Loucy (cell line): ENCODE measurements around the gene GBA2.
A peak's percentile ranks its signal among the peaks of the same experiment; 100 is the strongest.

Experiments used
- H2AFZ ChIP-seq: fragments of 200-600 bp; sonication (generic); 2 replicates; pipeline ENCODE4 v1.6.0; 2016; ENCODE audit warnings: antibody characterized with exemption, mild to moderate bottlenecking, low read length, moderate library complexity
- H3F3A ChIP-seq: fragments of 200-600 bp; 2 replicates; pipeline ENCODE4 v1.6.0; 2016; ENCODE audit warnings: antibody characterized with exemption, low read depth, mild to moderate bottlenecking
- H3K27me3 ChIP-seq: fragments of 200-600 bp; sonication (generic); 2 replicates; pipeline ENCODE4 v1.6.1; 2014; ENCODE audit warnings: low read length, mild to moderate bottlenecking; ENCODE audit not compliant: insufficient read depth, poor library complexity, severe bottlenecking
- H3K36me3 ChIP-seq: fragments of 200-600 bp; sonication (generic); 2 replicates; pipeline ENCODE4 v1.6.1; 2016; ENCODE audit warnings: low read length; ENCODE audit not compliant: insufficient read depth
- H3K4me1 ChIP-seq: fragments of 200-600 bp; sonication (generic); 2 replicates; pipeline ENCODE4 v1.5.1; 2014; ENCODE audit warnings: low read length, mild to moderate bottlenecking; ENCODE audit not compliant: insufficient read depth, poor library complexity, severe bottlenecking
- H3K4me2 ChIP-seq: fragments of 200-600 bp; sonication (generic); 2 replicates; pipeline ENCODE4 v1.6.0; 2014; ENCODE audit warnings: antibody characterized with exemption, low read length, low read depth, mild to moderate bottlenecking; ENCODE audit not compliant: poor library complexity, severe bottlenecking
- H3K4me3 ChIP-seq: fragments of 200-600 bp; sonication (generic); 2 replicates; pipeline ENCODE4 v1.5.1; 2014; ENCODE audit warnings: low read length, mild to moderate bottlenecking, mixed read lengths; ENCODE audit not compliant: poor library complexity, severe bottlenecking
- H3K79me2 ChIP-seq: fragments of 200-600 bp; sonication (generic); 2 replicates; pipeline ENCODE4 v1.6.1; 2014; ENCODE audit warnings: low read length; ENCODE audit not compliant: insufficient read depth
- H3K9ac ChIP-seq: fragments of 200-600 bp; sonication (generic); 2 replicates; pipeline ENCODE4 v1.6.0; 2014; ENCODE audit warnings: mild to moderate bottlenecking, low read depth, low read length, moderate library complexity; ENCODE audit not compliant: poor library complexity, severe bottlenecking
- H3K9me2 ChIP-seq: fragments of 200-600 bp; sonication (generic); replicated peaks from 2 replicates; pipeline ENCODE4 v1.6.1; 2016; ENCODE audit warnings: low read depth, low read length, mixed read lengths
- H3K9me3 ChIP-seq: fragments of 200-600 bp; sonication (generic); 2 replicates; pipeline ENCODE4 v1.6.1; 2014; ENCODE audit warnings: mild to moderate bottlenecking, antibody characterized with exemption, low read length, low read depth; ENCODE audit not compliant: insufficient read depth
- H4K20me1 ChIP-seq: fragments of 200-600 bp; sonication (generic); 2 replicates; pipeline ENCODE4 v1.6.0; 2014; ENCODE audit warnings: antibody characterized with exemption, low read length, mild to moderate bottlenecking; ENCODE audit not compliant: insufficient read depth, poor library complexity, severe bottlenecking
- CTCF ChIP-seq: fragments of 200-600 bp; sonication (generic); conservative IDR thresholded peaks from 2 replicates; pipeline ENCODE4 v1.5.1; 2014; ENCODE audit warnings: mild to moderate bottlenecking, antibody characterized with exemption, low read length
- EZH2phosphoT487 ChIP-seq: fragments of 200-600 bp; IDR thresholded peaks from 2 replicates; pipeline ENCODE4 v1.6.1; 2018; ENCODE audit warnings: antibody characterized with exemption, mild to moderate bottlenecking, moderate library complexity, borderline replicate concordance

The GBA2 gene

DNA sequence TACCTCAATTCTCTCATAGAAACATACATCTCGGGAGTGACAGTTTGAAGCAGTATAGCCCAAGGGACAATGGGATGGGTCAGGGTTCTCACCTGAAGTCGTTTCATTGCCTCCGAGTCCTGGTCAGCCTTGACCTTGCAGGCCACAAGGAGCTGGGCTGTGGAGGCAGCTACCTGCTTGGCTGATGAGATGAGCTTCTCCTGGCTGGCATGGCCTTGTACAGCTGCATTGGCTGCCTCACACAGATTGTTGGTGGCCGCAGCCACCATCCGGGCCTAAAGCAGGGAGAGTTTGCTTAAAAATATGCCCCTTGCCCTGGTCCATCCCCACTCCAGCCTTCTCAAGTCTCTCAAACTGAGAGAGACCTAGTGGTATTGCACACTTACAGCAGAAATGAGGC is 50.8 kb downstream of the GBA2 start:
- no peak overlapping the region for H3K4me3 ChIP-seq
- H3K4me2 ChIP-seq: no peak overlapping the region
- H3K36me3 ChIP-seq: peaks cover 68% of the 10 kb centered on the region
- no peaks in the 10 kb centered on the region for H3K79me2 ChIP-seq
- no peaks in the 10 kb centered on the region for H3K9me3 ChIP-seq
- H4K20me1 ChIP-seq: no peaks in the 10 kb centered on the region
- H3K9ac ChIP-seq: no peak overlapping the region
- H3K27me3 ChIP-seq: no peaks in the 10 kb centered on the region
- no peak overlapping the region for H2AFZ ChIP-seq
- H3F3A ChIP-seq: no peaks in the 10 kb centered on the region
- H3K9me2 ChIP-seq: no peaks in the 10 kb centered on the region
- no peaks in the 10 kb centered on the region for H3K4me1 ChIP-seq
- TF ChIP-seq CTCF (no peak), EZH2phosphoT487 (no peak)

GRCh38 chr9:35697486-35697885 is 51.5 kb downstream of the GBA2 start:
- no peaks in the 10 kb centered on the region for H3K9me3 ChIP-seq
- no peak overlapping the region for H3K4me3 ChIP-seq
- H3K9ac ChIP-seq: no peak overlapping the region
- no peaks in the 10 kb centered on the region for H3F3A ChIP-seq
- no peaks in the 10 kb centered on the region for H3K27me3 ChIP-seq
- no peaks in the 10 kb centered on the region for H3K9me2 ChIP-seq
- no peaks in the 10 kb centered on the region for H3K4me1 ChIP-seq
- TF ChIP-seq EZH2phosphoT487 (no peak), CTCF (no peak)
- peaks cover 61% of the 10 kb centered on the region; the same call in 1 of the 2 replicates for H3K36me3 ChIP-seq
- no peak overlapping the region for H2AFZ ChIP-seq
- H4K20me1 ChIP-seq: no peaks in the 10 kb centered on the region
- no peaks in the 10 kb centered on the region for H3K79me2 ChIP-seq
- H3K4me2 ChIP-seq: no peak overlapping the region

DNA sequence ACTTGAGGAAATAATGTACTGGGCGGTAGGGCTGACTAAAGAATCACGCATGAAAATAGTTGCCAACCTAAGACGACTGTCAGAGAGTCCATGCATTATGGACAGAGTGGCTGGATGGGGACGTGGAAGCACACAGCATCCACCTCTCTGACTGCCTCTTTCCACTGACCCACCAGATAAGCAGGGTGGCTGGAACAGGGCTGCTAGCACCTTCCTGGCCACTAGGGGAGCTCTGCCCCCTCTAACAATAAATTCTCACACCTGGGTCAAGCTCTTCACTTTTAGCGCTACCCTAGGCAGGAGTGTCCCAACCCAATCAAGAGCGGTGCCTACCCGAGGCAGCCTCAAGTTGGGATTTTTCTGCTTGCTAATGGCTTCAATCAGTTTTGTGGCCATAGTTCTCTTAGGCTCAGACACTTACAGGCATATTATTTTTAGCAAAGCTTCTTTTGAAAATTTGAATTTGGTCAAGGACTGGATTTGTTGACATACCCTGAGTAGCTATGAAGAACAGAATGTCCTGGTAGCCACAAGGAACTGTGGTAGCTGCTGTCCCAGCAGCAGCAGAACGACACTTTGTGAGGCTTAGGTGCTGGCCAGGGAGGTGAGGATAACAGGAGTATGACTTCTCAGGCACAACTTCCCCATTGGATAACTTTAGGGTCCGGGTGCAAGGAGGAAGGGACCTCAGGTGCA is 52.4 kb downstream of the GBA2 start:
- no peak overlapping the region for H3K4me2 ChIP-seq
- no peaks in the 10 kb centered on the region for H4K20me1 ChIP-seq
- H3K36me3 ChIP-seq: peaks cover 54% of the 10 kb centered on the region; the same call in 1 of the 2 replicates
- no peaks in the 10 kb centered on the region for H3F3A ChIP-seq
- H2AFZ ChIP-seq: no peak overlapping the region
- no peaks in the 10 kb centered on the region for H3K4me1 ChIP-seq
- TF ChIP-seq CTCF (peak; percentile 95), EZH2phosphoT487 (no peak)
- no peaks in the 10 kb centered on the region for H3K9me2 ChIP-seq
- H3K9ac ChIP-seq: no peak overlapping the region
- no peak overlapping the region for H3K4me3 ChIP-seq
- no peaks in the 10 kb centered on the region for H3K9me3 ChIP-seq
- no peaks in the 10 kb centered on the region for H3K79me2 ChIP-seq
- no peaks in the 10 kb centered on the region for H3K27me3 ChIP-seq
